GM19452 (cell line): ENCODE measurements around the gene ESPL1.

ENCODE experiments used
- ATAC-seq: cut with Tn5 transposase; IDR thresholded peaks from one replicate; pipeline ENCODE4 v1.9.1; 2021; ENCODE audit not compliant: unreplicated experiment

ESPL1 gene

DNA sequence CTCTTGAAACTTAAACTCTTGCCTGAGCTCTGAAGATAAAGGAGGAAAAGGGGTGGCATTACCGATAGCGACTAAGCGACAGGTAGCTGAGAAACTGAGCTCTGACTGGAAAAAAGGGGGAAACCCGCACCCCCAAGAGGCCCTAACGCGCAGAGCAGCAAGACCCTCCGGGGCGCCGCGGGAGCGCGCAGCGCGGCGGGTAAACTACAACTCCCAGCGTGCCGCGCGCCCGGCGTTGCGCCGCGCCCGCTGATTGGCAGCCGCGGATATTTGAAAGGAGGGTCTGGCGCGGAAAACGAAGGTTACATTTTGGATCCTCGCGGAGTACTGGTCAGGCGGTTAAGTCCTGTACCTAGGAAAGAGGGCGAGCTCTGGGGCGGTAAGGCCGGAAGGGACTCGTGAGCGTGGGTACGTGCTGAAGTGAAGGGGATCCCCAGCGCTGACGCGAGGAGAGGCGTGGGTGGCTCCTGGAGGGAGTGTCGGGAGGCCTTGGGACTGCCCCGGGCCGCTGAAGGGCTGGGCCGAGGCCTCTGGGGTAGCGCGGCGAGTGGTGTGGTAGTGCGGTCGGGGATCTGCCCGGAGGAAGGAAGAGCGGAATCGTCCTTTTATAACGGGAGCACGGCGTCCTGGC is at the start of gene ESPL1:
Gene ESPL1, plus strand, starts transcription at position 301 of the 631 bp plus-strand sequence. CDS start 468 bp downstream, outside the sequence.
- ATAC-seq: peak; percentile 80

DNA sequence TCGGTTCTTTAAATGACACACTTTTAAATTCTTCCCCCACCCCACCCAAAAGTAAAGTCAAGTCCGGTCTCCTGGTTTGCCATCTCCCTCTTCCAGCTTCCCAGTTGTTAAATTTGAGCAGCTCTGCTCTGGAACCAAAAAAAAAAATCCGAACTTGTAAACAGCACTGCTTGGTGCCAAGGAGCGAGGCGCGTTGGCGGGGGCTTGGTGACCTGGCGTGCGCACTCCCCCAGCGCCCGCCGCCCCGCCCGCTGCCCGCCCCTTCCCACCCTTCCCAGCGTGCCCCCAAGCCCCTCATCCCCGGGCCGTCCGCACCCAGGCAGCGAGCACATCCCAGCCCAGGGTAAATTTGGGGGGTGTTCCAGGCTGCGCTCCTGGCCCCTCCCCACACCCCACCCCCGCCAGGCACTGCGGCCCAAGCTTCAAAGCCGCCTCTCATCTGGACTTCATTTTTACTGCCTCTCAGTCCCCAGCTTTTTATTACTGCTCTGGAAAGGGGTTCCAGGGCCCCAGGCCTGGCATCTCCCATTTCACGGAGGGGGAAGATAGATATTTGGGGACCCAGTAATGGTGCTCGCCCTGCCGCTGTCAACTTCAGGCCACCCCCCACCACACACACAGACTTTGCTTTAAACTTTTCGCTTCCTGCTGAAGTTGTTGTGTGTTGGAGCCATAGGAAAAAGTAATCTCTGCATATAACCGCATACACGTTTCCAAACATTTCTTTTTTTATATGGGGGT is 49.4 kb upstream of the ESPL1 start:
- no peak for ATAC-seq

DNA sequence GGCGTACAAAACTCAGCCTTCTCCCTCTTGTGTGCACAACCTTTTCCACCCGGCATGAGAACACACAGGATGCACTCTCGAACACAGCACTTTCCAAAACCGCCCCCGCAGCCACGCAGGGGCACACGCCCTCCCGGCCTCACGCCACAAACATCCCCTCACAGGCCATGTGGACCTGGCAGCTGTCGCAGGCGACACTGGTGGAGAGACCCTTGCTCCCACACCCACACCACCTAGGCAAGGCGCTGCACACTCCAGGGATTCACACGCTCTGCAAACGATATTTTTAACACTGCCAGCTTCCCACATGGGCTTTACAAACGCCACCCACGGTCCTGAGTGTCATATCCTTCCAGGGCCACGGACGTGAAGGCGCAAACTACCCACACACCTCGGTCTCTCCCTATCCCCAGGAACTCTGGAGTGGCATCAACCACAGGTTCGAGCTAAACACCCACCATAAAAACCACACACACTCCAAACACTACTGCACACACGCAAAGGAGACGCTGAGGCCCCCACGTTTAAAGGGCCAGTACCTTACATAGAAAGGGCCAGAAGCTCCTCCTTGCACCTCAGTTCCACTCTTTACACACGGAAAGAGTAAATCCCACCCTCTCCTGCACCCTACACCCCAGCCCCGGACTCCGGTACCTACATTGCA is 48.7 kb upstream of the ESPL1 start:
- no peak for ATAC-seq

DNA sequence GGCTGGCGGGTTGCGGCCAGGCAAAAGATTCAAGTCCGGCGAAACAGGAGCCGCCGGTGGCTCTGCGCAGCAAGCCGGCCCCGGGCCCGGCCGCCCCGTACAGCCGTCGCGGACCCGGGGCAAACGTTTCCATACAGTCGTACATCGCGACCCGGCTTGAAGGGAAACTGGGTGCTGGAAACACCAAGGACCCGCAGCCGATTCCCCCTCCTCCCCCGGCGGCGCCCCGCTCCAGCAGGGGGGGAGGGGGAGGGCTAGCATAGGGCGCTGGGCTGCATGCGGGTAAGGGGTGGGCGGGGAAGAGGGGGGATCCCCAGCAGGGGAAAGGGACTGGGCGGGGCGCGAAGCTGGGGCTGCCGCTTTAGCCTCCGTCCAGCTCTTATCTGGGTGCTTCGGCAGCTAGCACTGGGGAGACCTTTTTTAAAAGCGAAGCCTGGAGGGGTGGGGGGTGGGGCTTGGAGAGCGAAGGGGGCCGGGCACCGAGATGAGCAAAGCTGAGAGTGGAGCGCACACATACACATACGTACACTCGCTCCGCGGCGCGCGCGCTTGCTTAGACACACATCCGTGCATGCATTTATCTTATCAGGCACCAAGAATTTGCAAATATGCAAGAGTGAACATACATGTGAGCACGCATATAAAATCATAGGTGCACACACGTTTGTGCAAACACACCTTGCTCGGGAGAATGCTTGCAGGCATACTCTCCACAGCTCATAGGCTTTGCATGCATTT is 48.0 kb upstream of the ESPL1 start:
- ATAC-seq: peak; percentile 33

DNA sequence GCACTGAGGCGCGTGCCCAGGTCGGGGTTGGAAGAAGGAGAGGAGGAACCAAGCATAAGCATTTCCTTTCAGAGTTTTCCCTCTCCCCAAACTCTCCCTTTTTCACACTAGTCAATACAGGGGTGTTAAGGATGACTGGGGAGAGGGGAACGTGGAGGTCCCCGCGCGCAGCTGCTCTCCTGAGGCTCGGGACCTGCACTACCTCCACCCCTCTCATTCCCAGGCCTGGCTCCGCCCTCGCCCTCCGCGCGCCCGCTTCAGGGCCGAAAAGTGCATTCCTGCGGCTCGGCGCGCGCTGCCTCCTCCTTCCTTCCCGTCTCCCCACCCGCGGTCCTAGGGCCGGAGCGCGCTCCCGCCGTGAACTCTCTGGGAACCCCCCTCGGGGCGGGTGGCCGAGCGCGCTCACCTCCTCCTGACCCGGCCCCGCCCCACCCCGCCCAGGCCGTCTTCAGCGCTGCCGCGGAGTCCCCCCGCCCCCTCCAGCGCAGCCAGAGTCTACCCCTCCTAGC is 47.4 kb upstream of the ESPL1 start:
- peak; percentile 58 for ATAC-seq

DNA sequence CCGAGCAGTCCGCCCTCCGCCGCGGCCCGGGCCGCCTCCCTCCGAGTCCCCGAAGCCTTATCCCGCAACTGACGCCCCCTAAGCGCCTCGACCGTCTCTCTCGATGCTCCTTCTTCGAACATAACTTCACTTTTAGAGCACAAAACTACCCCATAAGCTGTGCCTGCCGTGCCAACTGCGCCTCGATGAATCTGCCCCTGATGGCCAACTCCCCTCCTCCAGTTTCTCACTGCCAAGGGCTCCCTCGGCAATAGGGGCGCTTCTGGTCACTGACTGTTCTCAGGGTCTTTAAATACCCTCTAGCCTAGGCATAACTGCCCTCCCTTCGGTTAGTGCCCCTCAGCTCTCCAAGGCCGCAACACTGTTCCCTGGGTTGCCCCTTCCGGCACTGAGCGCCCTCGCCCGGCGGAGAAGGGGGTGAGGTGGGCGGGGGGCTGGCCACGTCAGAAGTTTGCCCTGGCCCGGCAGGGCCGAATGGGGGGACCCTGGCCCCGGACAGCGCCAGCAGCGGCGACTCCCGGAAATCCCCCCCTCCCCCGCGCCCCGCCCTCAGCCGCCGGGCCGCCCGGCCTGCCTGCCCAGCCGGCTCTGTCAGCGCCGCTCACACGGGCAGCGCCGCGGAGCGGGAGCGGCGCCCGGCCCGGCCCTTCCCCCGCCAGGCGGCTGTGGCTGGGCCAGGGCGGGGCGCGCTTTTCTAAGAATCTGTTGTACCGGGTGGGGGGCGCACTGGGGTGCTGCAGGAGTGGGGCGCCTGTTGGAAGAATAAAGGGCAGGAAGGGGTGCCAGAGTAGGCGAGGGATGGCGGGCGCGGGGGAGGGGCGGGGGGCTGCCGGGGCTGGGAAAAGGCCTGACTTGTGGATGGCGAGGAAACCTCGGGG is 46.7 kb upstream of the ESPL1 start:
- ATAC-seq: peak; percentile 25

DNA sequence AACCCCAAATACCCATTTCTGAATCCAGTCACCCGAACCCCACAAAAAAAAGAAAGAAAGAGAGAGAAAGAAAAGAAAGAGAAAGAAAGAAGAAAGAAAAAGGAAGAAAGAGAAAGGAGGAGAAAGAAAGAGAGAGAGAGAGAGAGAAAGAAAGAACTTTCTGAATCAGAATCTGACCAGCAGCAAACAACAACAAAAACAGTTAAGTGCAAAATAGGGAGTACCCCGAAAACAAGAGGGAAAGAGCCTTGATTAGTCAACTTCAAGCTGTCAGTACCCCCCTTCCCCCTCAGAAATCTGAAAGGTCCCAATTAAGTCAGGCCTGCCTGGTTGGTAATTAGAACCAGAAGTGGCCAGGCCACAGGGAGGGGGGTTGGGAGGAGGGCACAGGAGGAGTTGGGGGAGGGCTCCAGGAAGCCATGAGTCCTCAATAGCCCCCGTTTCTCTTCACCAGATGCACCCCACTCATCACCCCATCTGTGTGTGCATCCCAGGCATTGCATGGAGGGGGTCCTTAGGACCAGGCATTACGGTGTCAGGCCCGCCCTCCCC is 45.9 kb upstream of the ESPL1 start:
- ATAC-seq: no peak

DNA sequence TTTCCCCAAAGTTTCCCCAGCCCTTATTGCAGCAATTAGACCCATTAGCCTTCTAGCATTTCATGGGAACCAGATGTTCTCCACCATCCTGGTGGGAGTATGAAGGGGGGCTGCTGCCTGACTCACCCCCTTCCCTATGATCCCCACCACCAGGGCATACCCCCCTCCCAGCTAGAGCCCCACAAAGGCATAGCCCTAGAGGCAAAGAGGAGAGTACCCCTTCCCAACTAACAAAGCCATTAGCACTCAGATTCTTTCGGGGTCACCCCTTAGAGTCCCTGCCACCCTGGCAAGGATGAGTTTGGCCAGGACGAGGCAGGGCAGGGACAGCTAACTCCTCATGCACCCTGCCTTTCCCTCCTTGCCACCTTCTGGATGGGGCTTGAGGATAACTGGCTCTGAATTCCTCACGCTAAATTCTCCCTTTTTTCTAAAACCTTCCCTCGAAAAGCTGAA is 45.3 kb upstream of the ESPL1 start:
- ATAC-seq: no peak

DNA sequence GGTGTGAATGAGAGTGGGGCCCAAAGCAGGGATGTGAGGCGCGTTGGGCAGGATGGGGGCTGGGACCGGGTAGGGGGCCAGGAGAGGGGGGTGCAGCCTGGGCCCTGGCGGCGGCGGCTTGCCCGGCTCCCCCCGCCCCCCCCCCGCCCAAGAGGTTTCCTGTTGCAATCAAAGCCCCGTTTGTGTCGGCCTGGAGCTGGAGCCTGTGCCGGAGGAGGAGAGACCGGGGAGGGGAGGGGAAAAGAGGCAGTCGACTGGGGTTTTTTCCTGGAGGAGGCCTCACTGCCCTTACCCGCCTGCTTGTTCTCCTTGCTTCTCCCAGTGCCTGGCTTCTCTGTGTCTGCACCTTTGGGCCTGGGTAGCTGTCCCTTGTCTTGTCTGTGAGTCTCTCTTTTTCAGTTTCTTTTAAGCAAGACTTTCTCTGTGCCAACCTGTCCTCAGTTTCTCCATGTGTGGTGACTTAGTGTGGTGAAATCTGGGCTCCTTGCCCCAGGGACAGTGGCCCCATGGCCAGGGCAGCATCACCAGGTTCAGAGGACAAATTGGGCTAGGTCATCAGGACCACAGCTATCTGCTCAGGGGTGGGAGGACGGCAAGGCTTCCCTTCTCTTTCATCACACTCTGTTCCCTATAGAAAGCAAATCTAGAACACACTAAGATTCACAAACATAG is 44.6 kb upstream of the ESPL1 start:
- no peak for ATAC-seq

DNA sequence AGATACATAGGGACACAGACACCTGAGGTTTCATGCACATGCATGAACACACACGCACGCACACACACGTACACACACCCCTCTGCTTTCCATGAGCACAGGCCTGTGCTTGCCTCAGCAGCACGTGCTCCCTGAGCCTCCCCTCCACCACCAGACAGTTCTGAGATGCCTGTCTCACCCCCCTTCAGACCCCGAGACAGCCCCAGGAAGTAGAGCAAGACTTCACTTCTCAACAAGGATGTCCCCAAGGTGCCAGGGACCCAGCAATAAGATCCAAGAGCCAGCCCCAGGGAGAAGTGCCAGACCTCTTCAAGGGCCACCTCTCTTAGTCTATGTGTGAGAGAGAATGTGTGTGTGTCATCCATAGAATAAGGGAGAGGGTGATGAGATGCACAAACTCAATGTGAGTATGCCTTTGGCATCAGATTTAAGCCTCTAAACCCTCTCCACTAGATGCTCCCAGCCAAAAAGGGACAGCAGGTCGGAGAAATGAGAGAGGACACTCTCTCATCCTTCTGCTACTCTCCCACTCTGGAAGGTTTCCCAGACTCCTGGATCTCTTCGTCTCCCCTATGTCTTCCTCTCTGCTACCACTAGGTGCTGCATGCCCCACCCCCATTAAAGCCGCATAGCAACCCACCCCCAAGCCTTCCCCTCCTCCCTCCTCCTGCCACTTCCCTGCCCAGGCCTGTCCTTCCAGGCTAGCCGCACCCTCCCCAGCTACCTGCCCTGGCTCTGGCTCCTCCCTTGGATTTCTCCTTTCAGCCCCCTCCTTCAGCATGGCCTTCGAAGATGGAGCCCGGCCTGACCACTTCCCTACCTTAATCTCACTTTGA is 43.8 kb upstream of the ESPL1 start:
- no peak for ATAC-seq

DNA sequence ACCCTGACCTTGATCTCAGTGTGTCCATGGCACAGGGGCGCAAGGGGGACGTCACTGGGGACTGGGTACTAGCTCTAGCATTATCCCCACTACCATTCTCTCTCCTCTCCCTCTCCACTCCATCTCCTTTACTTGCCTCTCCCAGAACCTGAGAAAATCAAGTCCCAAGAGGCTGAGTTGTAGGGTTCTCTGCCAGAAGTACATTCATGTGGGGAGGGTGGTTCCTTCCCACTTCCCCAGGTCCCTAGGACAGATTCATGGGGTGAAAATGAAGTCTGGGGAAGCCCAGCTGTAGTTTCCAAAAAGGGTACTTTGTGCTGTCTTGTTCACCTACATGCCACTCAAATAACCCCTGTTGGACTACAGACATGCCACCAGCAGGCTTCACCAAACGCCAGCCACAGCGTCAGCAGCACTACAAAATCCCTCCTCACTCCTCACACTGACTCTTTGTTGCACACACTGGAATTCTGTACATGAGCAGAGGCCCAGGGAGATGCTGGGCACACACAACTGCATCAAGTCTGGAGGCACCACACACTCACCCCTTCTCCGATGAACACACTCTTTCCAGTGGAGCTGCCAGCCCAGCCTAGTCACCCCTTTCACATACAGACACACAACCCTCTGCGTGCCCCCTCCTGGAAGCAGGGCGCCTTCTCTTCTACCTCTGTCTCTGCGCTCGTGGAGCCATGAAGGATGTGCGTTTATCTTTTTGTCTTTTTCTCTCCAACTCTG is 43.0 kb upstream of the ESPL1 start:
- no peak for ATAC-seq

DNA sequence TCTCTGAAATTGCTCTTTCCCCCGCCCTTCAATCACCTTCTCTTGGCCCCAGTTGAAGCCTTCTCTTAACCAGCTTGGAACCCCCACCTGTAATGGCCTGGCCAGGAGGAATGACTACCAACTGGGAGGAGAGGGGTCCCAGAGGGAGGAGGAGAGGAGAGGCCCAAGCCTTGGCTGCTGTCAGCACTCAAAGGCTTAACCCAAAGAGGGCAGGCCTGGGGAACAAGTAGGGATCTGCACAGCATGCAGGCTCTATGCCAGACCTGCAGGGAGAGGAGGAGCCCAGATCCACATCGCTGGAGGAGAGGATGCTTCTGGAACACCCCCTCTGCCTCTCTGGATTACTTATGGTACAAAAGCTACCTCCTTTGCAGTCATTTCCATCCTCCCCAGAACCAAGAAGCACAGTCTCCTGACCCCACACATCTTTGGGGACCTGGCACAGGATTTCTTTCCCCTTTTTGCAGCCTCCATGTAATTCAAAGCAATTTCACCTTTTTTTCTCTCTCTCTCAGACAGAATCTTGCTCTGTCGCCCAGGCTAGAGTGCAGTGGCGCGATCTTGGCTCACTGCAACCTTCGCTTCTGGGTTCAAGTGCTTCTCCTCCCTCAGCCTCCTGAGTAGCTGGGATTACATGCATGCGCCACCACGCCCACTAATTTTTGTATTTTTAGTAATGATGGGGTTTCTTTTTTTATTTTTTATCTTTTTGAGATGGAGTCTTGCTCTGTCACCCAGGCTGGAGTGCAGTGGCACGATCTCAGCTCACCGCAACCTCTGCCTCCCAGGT is 42.3 kb upstream of the ESPL1 start:
- no peak for ATAC-seq

DNA sequence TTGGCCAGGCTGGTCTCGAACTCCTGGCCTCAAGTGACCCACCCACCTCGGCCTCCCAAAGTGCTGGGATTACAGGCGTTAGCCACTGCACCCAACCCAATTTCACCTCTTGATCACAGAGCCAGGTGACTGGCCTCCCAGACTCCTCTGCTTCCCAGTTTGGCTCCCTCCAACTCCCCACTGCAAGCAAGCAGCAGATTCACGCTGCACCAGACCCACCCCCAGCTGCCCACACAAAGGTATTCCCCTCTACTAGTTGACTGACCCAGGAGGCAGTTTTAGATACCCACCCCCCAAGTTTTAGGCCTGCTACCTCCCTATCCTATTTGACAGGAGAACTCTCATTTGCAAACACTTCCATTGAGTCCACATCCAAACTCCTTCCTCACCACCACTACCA is 41.3 kb upstream of the ESPL1 start:
- no peak for ATAC-seq

DNA sequence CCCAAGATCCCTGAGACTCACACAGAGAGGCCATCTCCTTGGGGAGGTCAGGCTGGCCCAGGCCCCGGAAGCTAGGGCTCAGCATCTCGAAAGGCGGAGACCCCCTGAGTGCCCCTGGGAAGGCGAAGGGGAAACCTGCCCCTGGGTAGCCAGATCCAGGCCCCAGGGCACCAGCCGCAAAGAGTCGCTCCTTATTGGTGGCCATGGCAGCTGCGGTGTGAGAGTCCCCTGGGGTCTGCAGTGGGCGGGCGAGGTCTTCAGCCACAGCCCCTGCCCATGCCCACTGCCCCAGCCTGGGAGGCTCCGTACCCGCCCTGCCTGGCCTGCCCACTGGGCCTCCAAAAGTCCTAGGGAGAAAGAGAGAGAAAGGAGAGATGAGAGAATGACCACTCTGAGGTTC is 40.8 kb upstream of the ESPL1 start:
- no peak for ATAC-seq

DNA sequence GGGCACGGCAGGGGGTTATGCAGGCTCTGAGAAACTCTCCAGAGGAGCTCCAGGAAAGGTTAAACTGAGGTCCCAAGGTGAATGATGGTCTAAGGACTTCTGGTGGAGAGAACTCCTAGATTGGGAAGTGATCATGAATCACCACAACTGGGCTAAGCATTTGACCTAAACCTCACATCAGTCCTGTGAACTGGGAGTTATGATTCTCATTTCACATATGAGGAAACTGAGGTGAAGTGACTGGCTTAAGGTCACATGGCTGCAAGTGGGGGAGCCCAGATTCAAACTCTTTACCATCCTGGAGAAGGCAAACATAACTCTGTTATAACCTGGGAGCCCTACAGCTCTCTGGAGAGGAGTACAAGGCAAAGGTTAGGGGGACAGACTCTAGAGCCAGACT is 40.3 kb upstream of the ESPL1 start:
- ATAC-seq: no peak

DNA sequence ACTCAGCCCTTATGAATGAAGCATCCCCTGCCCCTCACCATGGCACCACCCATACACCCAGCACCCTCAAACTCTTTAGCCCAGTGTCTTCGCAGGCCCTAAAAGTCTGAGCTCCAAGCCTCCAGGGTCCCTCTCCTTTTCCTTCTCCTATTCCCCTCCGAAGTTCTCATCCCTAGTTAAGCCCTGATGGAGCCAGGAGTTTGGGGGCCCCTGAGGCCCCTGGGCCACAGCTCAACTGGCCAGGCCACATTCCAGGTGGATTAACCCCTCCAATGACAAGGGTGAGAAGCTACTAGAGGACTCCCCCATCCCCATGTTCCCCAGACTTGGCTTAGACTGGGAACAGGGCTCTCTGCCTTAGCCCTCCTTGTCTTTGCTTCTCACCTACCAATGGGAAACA is 38.6 kb upstream of the ESPL1 start:
- no peak for ATAC-seq
